ENCODE data around the gene PRICKLE1. TPM values are rescaled to one million over a fixed set of nuclear protein-coding genes. Genes with fewer than 3 reads are reported as not detected.
A peak's percentile ranks its signal among the peaks of the same experiment; 100 is the strongest.

The PRICKLE1 gene
- total and polyA plus RNA-seq, 9 of the 15 experiments (the other 6 are each of a cell fraction or from before 2014, with no cell fraction given), result 0.22 to 0.85 (median 0.31) TPM

DNA sequence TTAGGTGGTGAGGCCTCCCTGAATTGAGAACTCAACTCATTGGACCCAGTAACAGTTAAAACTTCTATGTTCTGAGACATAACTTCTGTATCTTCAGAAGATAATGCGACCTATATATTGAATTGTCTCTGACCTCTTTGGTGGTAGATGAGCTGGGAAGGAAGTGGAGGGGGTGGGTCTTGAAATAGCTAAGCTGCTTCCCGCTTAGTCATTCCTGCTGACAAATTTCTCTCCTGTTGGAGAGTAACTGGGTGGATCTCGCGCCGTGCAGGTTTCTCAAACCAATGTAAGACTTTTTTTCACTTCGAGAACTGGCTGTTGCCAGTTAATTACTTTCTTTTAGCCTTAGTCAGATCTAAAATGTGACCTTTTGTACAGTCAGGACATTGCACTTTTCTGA is 162.8 kb downstream of the PRICKLE1 start (continued):
- TF ChIP-seq SPI1 (IDR thresholded peaks at IDR 0.05; ENCODE audit: borderline replicate concordance, low read depth, low read length) (peak; percentile 91), MTA3 (IDR thresholded peaks at IDR 0.05; ENCODE audit: borderline replicate concordance) (no peak), C11orf30 (IDR thresholded peaks at IDR 0.05; ENCODE audit: low read depth) (peak; percentile 91), SMAD4 (CRISPR knock-in tag; conservative IDR thresholded peaks at IDR 0.05) (peak; percentile 41; the same call in 1 of the 2 replicates), SRSF1 (IDR thresholded peaks at IDR 0.05; ENCODE audit: low read depth, low read length) (no peak), RNF2 (IDR thresholded peaks at IDR 0.05) (peak; percentile 28; the same call in 1 of the 2 replicates), ZBTB17 (CRISPR knock-in tag; IDR thresholded peaks at IDR 0.05) (no peak)
- TF ChIP-seq, protein P1, sequence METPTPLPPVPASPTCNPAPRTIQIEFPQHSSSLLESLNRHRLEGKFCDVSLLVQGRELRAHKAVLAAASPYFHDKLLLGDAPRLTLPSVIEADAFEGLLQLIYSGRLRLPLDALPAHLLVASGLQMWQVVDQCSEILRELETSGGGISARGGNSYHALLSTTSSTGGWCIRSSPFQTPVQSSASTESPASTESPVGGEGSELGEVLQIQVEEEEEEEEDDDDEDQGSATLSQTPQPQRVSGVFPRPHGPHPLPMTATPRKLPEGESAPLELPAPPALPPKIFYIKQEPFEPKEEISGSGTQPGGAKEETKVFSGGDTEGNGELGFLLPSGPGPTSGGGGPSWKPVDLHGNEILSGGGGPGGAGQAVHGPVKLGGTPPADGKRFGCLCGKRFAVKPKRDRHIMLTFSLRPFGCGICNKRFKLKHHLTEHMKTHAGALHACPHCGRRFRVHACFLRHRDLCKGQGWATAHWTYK (CRISPR knock-in tag; IDR thresholded peaks at IDR 0.05), result no peak

DNA sequence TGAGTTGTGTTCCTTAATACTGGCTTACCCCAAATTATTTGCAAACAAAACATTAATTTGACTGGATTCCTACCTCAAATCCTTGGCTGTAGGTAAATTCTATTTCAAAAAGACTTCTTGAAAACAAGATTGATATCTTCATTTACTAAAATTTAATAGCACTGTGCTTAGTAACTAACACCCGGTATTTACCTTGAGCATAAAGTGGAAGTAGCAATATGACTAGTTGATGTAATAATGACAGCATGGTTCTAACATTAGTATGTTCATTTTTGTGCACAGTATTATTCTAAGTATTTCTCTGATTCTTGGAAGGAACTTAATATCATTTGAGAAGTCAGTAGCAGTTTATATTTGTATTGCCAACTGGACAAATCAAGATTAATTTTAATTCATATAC is 166.8 kb downstream of the PRICKLE1 start:
- Histone ChIP-seq H3K79me2 (ENCODE audit: control insufficient read depth, insufficient read depth, low read length) (peaks cover 10% of the 10 kb centered on the region; the same call in 2 of the 3 replicates), H3K4me2 (ENCODE audit: insufficient read depth, low read length) (no peak overlapping the region), H3K4me1 (replicated peaks in 1 of 2; ENCODE audit: control insufficient read depth in 2 of 2, insufficient read depth in 2 of 2, low read length in 2 of 2) (peaks cover 16 to 58% of the 10 kb centered on the region in 2 experiments), H3K4me3 (no peak overlapping the region), H3K27me3 (ENCODE audit: control insufficient read depth in 2 of 2, insufficient read depth in 2 of 2, low read length in 2 of 2) (no peaks in the 10 kb centered on the region), H2AFZ (ENCODE audit: low read depth, low read length) (no peak overlapping the region), H3K9me1 (ENCODE audit: control insufficient read depth, insufficient read depth, low read length) (no peaks in the 10 kb centered on the region), H4K20me1 (replicated peaks; ENCODE audit: control insufficient read depth, insufficient read depth, low read length) (no peaks in the 10 kb centered on the region), H3K27ac (ENCODE audit: extremely low read depth, low read depth, low read length) (peak overlapping the region; percentile 53; the same call in 2 of the 3 replicates), H3K9me3 (replicated peaks; ENCODE audit: control insufficient read depth, insufficient read depth, low read depth, low read length) (no peaks in the 10 kb centered on the region), H3K9ac (ENCODE audit: insufficient read depth in 1 of 2, low read depth in 2 of 2, low read length in 2 of 2) (peak overlapping the region in 1 of 2 experiments; percentile 33; a peak in 1 of 4 replicates), H3K36me3 (ENCODE audit: control insufficient read depth, insufficient read depth, low read length) (peaks cover 4% of the 10 kb centered on the region; the same call in 2 of the 3 replicates)
- BruUV-seq (replicated peaks), result no TSS peak
- POLR2A ChIA-PET, result interaction anchor here (1.0 kb wide), 1 partner anchor 20 kb away, joined by 3 read pairs; no protein-coding TSS in a partner anchor
- TF ChIP-seq PHF20 (IDR thresholded peaks at IDR 0.05; ENCODE audit: partially characterized antibody), result no peak
- TF ChIP-seq, protein P2, sequence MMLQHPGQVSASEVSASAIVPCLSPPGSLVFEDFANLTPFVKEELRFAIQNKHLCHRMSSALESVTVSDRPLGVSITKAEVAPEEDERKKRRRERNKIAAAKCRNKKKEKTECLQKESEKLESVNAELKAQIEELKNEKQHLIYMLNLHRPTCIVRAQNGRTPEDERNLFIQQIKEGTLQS (IDR thresholded peaks at IDR 0.05), result 0 out of 2 replicates have a peak, but pooled peaks have one; percentile 13
- TF ChIP-seq, protein P2 (CRISPR knock-in tag; conservative IDR thresholded peaks at IDR 0.05), result no peak
- 21% methylated on average over 1 of the region's 1 CpG for WGBS (ENCODE audit: insufficient coverage, low coverage, missing lambda C conversion rate)
- DNase-seq (ENCODE audit: extremely low read depth in 1 of 4, low spot score in 3 of 4), result no peak
- in situ Hi-C loops (cut with MboI) (no loop called here), intact Hi-C loops (cut with micrococcal nuclease) (no loop called here)
- no peak for ATAC-seq
- CTCF ChIA-PET (ENCODE audit: low intra/inter-chr PET ratio), result no interaction called here
- FAIRE-seq, result no peak
